Measurements from ENCODE around the gene IL37.

- TF ChIP-seq POLR2AphosphoS5 (IDR thresholded peaks at IDR 0.05; ENCODE audit: borderline replicate concordance, low read depth, low read length) (no peak), EZH2 (IDR thresholded peaks at IDR 0.05) (no peak)
Measured at GRCh38 chr2:112883669-112884068, 27.3 kb upstream of the IL37 start.
